GM23338 (cell line): ENCODE measurements around the gene GRID1. TPM values are rescaled to one million over a fixed set of nuclear protein-coding genes. Genes with fewer than 3 reads are reported as not detected.

Experiments
- ATAC-seq: fragments of 200-7000 bp; cut with Tn5 transposase; 3 replicates; pipeline ENCODE4 v1.9.1; 2020
- DNase-seq: peaks from one replicate; pipeline ENCODE4 v3.0.0-alpha.2; 2015; ENCODE audit warnings: low spot score
- H2AFZ ChIP-seq: fragments of 200-600 bp; sonication (generic); 2 replicates; pipeline ENCODE4 v1.8.0; 2016; ENCODE audit warnings: antibody characterized with exemption, mild to moderate bottlenecking, moderate library complexity
- H3F3A ChIP-seq: fragments of 200-600 bp; sonication (generic); replicated peaks from 2 replicates; pipeline ENCODE4 v1.8.0; 2017; ENCODE audit warnings: antibody characterized with exemption, mixed run types, low read depth
- H3K27ac ChIP-seq: fragments of 200-600 bp; sonication (generic); 2 replicates; pipeline ENCODE4 v1.6.1; 2016; ENCODE audit warnings: low read depth
- H3K27me3 ChIP-seq: fragments of 200-600 bp; sonication (generic); 2 replicates; pipeline ENCODE4 v1.8.0; 2016; ENCODE audit warnings: mild to moderate bottlenecking, mixed run types, moderate library complexity; ENCODE audit not compliant: insufficient read depth
- H3K36me3 ChIP-seq: fragments of 200-600 bp; sonication (generic); 2 replicates; pipeline ENCODE4 v1.8.0; 2016; ENCODE audit warnings: mild to moderate bottlenecking; ENCODE audit not compliant: insufficient read depth
- H3K4me1 ChIP-seq: fragments of 200-600 bp; sonication (generic); 2 replicates; pipeline ENCODE4 v1.8.0; 2016; ENCODE audit warnings: mild to moderate bottlenecking, moderate library complexity; ENCODE audit not compliant: insufficient read depth
- H3K4me2 ChIP-seq: fragments of 200-600 bp; sonication (generic); 2 replicates; pipeline ENCODE4 v1.7.1; 2017; ENCODE audit warnings: mixed run types
- H3K4me3 ChIP-seq: fragments of 200-600 bp; sonication (generic); 2 replicates; pipeline ENCODE4 v1.6.1; 2016; ENCODE audit warnings: mixed run types
- H3K79me2 ChIP-seq: fragments of 200-600 bp; sonication (generic); replicated peaks from 2 replicates; pipeline ENCODE4 v1.8.0; 2017; ENCODE audit warnings: mild to moderate bottlenecking; ENCODE audit not compliant: insufficient read depth
- H3K9me2 ChIP-seq: fragments of 200-600 bp; sonication (generic); 2 replicates; pipeline ENCODE4 v1.8.0; 2017; ENCODE audit not compliant: insufficient read depth
- H4K20me1 ChIP-seq: fragments of 200-600 bp; sonication (generic); replicated peaks from 2 replicates; pipeline ENCODE4 v1.8.0; 2017; ENCODE audit warnings: mild to moderate bottlenecking; ENCODE audit not compliant: insufficient read depth
- H3K27ac Mint-ChIP-seq: 2 replicates; pipeline ENCODE4 v1.8.0; 2020; ENCODE audit warnings: inconsistent platforms, mild to moderate bottlenecking, moderate library complexity, mixed read lengths
- H3K27me3 Mint-ChIP-seq: 3 replicates; pipeline ENCODE4 v1.8.0; 2022; ENCODE audit warnings: low read depth, mild to moderate bottlenecking, moderate library complexity, mixed read lengths, inconsistent platforms; ENCODE audit not compliant: insufficient read depth, poor library complexity
- H3K36me3 Mint-ChIP-seq: 3 replicates; pipeline ENCODE4 v1.8.0; 2021; ENCODE audit warnings: low read depth, mild to moderate bottlenecking, inconsistent platforms, moderate library complexity, mixed read lengths
- H3K4me1 Mint-ChIP-seq: 3 replicates; pipeline ENCODE4 v1.8.0; 2020; ENCODE audit warnings: mild to moderate bottlenecking, inconsistent platforms, mixed read lengths
- H3K4me3 Mint-ChIP-seq: 3 replicates; pipeline ENCODE4 v1.8.0; 2021; ENCODE audit warnings: moderate library complexity, mild to moderate bottlenecking, inconsistent platforms, mixed read lengths
- H3K9me3 Mint-ChIP-seq: 3 replicates; pipeline ENCODE4 v1.8.0; 2020; ENCODE audit warnings: moderate library complexity, mild to moderate bottlenecking, inconsistent platforms, mixed read lengths
- CREB1 ChIP-seq: fragments of 250-450 bp; sonication (Bioruptor Pico); IDR thresholded peaks from 2 replicates; pipeline ENCODE4 v1.5.0; 2020; ENCODE audit warnings: low read depth, mild to moderate bottlenecking, moderate library complexity
- EZH2 ChIP-seq: fragments of 200-600 bp; sonication (generic); IDR thresholded peaks from one replicate; pipeline ENCODE4 v1.8.0; 2017; ENCODE audit warnings: antibody characterized with exemption, mild to moderate bottlenecking, low read depth; ENCODE audit not compliant: unreplicated experiment
- JUNB ChIP-seq: IDR thresholded peaks from one replicate; pipeline ENCODE4 v1.6.1; 2016; ENCODE audit warnings: antibody characterized with exemption; ENCODE audit not compliant: unreplicated experiment
- NANOG ChIP-seq: IDR thresholded peaks from 2 replicates; pipeline ENCODE4 v1.6.1; 2016; ENCODE audit warnings: antibody characterized with exemption, borderline replicate concordance
- POLR2AphosphoS5 ChIP-seq: IDR thresholded peaks from 2 replicates; pipeline ENCODE4 v1.6.1; 2016; ENCODE audit warnings: antibody characterized with exemption, low read depth
- STAT1 ChIP-seq: IDR thresholded peaks from one replicate; pipeline ENCODE4 v1.6.1; 2016; ENCODE audit warnings: antibody characterized with exemption; ENCODE audit not compliant: unreplicated experiment
- ZNF114 ChIP-seq: fragments of 250-450 bp; sonication (Bioruptor Pico); IDR thresholded peaks from 2 replicates; pipeline ENCODE4 v1.5.0; 2020; ENCODE audit warnings: mild to moderate bottlenecking, moderate library complexity
- ZNF331 ChIP-seq: fragments of 250-450 bp; sonication (Bioruptor Pico); IDR thresholded peaks from 2 replicates; pipeline ENCODE4 v1.5.0; 2020; ENCODE audit warnings: low read depth, mild to moderate bottlenecking, moderate library complexity
- polyA plus RNA-seq: library from polyadenylated mRNA; unstranded; fragments of >200 nt; fragmentation: Nextera tagmentation; extraction: Ambion mirVana; gene quantifications from 2 replicates; pipeline ENCODE4 v1.2.1, GENCODE V29; 2016
- total RNA-seq: library from RNA; depleted of rRNA; stranded (reverse); fragments of >200 nt; shearing (Covaris generic); gene quantifications from 2 replicates; pipeline ENCODE4 v1.2.3, GENCODE V29; 2014
- TF ChIP-seq, protein P1 (sequence below): IDR thresholded peaks from one replicate; pipeline ENCODE4 v1.6.1; 2018; ENCODE audit warnings: antibody characterized with exemption; ENCODE audit not compliant: unreplicated experiment
- TF ChIP-seq, protein P2 (sequence below): IDR thresholded peaks from 2 replicates; pipeline ENCODE4 v1.6.1; 2016; ENCODE audit warnings: antibody characterized with exemption

The GRID1 gene
- total and polyA plus RNA-seq, 2 experiments from 2014 or later, result 0.14 to 0.15 TPM

DNA sequence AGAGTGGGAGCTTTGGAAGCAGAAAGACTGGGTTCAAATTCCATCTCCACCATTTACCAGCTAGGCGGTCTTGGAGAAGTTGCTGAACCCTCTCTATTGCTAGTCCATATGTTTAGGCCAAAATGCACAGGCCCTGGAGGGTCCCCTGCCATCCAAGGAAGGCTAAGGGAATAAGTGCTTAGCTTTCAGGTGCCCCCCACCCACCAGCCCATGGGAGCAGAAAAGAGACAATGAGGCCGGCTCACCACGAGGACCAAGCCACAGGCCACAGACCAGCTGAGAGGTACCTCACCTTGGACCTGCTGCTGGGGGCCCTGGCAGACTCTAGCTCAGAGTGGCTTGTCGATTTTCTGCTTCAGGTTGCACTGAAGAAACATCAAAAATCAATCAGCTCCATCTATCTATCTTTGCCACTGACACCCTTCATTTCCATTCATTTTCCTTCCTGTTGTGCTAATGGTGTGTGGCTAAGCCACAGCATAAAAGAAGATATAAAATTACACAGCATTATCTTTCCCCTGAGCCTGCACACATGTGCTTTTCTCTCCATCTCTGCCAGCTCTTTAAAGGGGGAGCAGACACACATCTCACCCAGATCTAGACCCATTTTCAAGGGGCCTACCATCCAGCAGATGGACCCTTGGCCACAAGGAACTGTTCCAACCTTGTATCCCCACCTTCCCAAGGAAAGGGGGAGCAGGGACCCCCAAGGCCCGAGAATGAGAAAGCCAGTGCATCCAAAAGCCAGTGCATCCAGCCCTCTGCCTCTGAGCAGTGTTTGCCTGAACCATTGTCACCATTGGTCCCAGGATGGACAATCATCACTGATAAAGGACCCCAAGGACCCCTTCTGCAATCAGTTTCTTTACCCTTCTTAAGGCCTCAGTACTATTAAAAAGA, 65.4 kb downstream of the GRID1 start (continued):
- TF ChIP-seq, protein P1, sequence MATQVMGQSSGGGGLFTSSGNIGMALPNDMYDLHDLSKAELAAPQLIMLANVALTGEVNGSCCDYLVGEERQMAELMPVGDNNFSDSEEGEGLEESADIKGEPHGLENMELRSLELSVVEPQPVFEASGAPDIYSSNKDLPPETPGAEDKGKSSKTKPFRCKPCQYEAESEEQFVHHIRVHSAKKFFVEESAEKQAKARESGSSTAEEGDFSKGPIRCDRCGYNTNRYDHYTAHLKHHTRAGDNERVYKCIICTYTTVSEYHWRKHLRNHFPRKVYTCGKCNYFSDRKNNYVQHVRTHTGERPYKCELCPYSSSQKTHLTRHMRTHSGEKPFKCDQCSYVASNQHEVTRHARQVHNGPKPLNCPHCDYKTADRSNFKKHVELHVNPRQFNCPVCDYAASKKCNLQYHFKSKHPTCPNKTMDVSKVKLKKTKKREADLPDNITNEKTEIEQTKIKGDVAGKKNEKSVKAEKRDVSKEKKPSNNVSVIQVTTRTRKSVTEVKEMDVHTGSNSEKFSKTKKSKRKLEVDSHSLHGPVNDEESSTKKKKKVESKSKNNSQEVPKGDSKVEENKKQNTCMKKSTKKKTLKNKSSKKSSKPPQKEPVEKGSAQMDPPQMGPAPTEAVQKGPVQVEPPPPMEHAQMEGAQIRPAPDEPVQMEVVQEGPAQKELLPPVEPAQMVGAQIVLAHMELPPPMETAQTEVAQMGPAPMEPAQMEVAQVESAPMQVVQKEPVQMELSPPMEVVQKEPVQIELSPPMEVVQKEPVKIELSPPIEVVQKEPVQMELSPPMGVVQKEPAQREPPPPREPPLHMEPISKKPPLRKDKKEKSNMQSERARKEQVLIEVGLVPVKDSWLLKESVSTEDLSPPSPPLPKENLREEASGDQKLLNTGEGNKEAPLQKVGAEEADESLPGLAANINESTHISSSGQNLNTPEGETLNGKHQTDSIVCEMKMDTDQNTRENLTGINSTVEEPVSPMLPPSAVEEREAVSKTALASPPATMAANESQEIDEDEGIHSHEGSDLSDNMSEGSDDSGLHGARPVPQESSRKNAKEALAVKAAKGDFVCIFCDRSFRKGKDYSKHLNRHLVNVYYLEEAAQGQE, result no peak
- TF ChIP-seq NANOG, result no peak
- TF ChIP-seq, protein P2, sequence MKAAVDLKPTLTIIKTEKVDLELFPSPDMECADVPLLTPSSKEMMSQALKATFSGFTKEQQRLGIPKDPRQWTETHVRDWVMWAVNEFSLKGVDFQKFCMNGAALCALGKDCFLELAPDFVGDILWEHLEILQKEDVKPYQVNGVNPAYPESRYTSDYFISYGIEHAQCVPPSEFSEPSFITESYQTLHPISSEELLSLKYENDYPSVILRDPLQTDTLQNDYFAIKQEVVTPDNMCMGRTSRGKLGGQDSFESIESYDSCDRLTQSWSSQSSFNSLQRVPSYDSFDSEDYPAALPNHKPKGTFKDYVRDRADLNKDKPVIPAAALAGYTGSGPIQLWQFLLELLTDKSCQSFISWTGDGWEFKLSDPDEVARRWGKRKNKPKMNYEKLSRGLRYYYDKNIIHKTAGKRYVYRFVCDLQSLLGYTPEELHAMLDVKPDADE, result no peak
- no peak for TF ChIP-seq POLR2AphosphoS5

DNA sequence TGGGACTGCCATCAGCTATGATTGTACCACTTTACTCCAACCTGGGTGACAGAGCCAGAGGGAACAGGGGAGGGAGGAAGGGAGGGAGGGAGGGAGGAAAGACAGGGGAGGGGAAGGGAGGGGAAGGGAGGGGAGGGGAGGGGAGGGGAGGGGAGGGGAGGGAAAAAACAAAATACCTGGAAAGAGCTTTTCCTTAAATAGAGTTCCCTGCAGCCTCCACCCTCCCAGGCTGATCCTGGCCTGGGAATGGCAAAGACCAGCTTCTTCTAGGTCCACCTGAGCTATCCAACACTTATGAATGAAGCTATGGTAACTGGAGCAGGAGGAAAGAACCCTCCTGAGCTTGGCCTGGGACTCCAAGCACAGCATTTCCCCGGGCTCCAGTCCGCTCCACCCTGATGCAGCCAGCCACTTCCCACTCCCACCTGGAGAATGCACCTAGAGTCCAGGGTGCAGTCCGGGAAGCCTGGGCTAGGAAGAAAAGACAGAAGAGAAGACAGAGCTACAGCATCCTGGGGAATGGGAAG, 66.1 kb downstream of the GRID1 start:
- no peak for DNase-seq
- no peaks in the 10 kb centered on the region for H3K36me3 ChIP-seq
- no peaks in the 10 kb centered on the region for H3K27me3 ChIP-seq
- no peak overlapping the region for H2AFZ ChIP-seq
- Mint-ChIP-seq H3K9me3 (no peaks in the 10 kb centered on the region; the same call in 1 of the 3 replicates), H3K27me3 (peaks cover 9% of the 10 kb centered on the region), H3K4me1 (peaks cover 2% of the 10 kb centered on the region; the same call in 1 of the 3 replicates), H3K4me3 (no peak overlapping the region), H3K27ac (no peak overlapping the region), H3K36me3 (no peaks in the 10 kb centered on the region)
- TF ChIP-seq, protein P2, result no peak
- no peak for TF ChIP-seq EZH2
- TF ChIP-seq JUNB, result no peak
- TF ChIP-seq STAT1, result no peak
- no peak for TF ChIP-seq CREB1 (CRISPR knock-in tag)
- no peak for TF ChIP-seq NANOG
- no peak for TF ChIP-seq POLR2AphosphoS5
- TF ChIP-seq, protein P1, result no peak
- TF ChIP-seq ZNF331 (CRISPR knock-in tag), result no peak
- no peak for TF ChIP-seq ZNF114 (CRISPR knock-in tag)
- ATAC-seq, result no peak
- H4K20me1 ChIP-seq, result no peaks in the 10 kb centered on the region
- H3K9me2 ChIP-seq, result no peaks in the 10 kb centered on the region
- H3K27ac ChIP-seq, result no peak overlapping the region
- no peak overlapping the region for H3K4me3 ChIP-seq
- no peaks in the 10 kb centered on the region for H3K79me2 ChIP-seq
- no peaks in the 10 kb centered on the region for H3K4me1 ChIP-seq
- H3K4me2 ChIP-seq, result no peak overlapping the region
- H3F3A ChIP-seq, result no peaks in the 10 kb centered on the region
